ENCODE measurements around the gene SAMD4A.
"Not testable (repeated sequence)": the region's sequence is repeated elsewhere in the genome, so short reads cannot be mapped to it uniquely, and the experiment has no call there.

The SAMD4A gene

DNA sequence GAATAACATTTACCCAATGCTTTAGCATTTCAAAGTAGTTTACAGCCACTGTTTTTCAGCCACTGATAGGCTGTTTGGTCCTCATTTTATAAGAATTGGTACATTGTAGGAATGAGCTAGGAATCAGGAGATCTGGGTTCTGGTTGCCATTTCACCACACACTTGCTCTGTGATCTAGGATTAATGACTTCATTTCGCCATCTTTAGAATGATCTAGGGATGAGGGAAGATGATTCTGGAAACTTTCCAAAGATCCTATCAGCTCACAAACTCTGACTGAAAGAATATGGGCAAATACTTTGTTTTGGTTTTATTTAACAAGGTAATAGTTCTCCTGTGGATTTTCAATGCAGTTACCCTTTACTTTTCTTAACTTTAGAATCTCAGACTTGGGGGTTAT lies 180.7 kb downstream of the SAMD4A start:
- no peak for TF ChIP-seq CTCF (conservative IDR thresholded peaks at IDR 0.05; ENCODE audit: control insufficient read depth, insufficient read depth, low read depth, low read length)
- no peak overlapping the region for H3K4me3 ChIP-seq (ENCODE audit: control insufficient read depth, low read depth, low read length)
- DNase-seq (ENCODE audit: low read depth): no peak

DNA sequence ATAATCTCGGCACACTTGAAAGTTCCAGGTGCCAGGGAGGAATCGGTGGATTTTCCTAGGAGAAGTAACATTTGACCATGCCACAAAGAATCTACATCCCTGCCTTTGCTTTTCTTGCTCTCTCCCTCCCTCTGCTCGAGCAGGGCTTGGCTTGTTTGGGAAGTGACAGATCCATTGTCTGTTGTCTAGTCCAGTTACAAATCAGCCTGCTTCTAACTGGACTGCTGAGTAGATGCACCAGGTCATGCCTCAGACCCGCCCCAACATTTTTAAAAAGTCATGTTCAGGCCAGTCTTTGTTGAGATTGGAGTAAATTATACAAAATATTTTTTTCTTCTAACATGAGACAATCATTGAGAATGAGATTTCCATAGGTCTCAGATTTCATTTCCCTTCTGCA lies 182.3 kb downstream of the SAMD4A start:
- no peak for TF ChIP-seq CTCF (conservative IDR thresholded peaks at IDR 0.05; ENCODE audit: control insufficient read depth, insufficient read depth, low read depth, low read length)
- no peak overlapping the region for H3K4me3 ChIP-seq (ENCODE audit: control insufficient read depth, low read depth, low read length)
- DNase-seq (ENCODE audit: low read depth): no peak

- H3K4me3 ChIP-seq (ENCODE audit: control insufficient read depth, low read depth, low read length): no peak overlapping the region
- no peak for TF ChIP-seq CTCF (conservative IDR thresholded peaks at IDR 0.05; ENCODE audit: control insufficient read depth, insufficient read depth, low read depth, low read length)
- DNase-seq (ENCODE audit: low read depth): no peak
Measured at GRCh38 chr14:54749727-54750126, 182.8 kb downstream of the SAMD4A start.

DNA sequence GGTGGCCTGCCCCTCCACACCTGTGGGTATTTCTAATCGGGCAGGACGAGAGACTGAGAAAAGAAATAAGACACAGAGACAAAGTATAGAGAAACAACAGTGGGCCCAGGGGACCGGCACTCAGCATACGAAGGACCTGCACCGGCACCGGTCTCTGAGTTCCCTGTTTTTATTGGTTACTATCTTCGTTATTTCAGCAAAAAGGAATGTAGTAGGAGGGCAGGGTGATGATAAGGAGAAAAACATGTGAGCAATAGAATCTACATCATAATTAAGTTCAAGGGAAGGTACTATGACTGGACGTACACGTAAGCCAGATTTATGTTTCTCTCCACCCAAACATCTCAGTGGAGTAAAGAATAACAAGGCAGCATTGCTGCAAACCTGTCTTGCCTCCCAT lies 185.7 kb downstream of the SAMD4A start:
- not testable (repeated sequence) for DNase-seq (ENCODE audit: low read depth); H3K4me3 ChIP-seq (ENCODE audit: control insufficient read depth, low read depth, low read length)

DNA sequence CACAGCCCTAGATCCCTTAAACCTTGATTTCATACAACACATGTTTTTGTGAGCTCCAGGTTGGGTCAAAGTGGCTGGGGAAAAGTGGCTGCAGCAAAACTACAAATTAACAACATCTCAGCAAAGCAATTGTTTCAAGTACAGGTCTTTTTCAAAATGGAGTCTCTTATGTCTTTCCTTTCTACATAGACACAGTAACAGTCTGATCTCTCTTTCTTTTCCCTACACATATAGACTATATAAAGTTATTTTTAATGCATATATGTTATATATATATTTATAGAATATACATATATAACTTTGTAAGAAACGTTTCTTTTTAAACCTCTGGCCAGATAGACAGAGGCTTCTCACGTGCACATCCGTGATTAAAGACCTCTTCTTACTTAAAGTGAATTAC lies 186.5 kb downstream of the SAMD4A start:
- not testable (repeated sequence) for H3K4me3 ChIP-seq (ENCODE audit: control insufficient read depth, low read depth, low read length); DNase-seq (ENCODE audit: low read depth)

GRCh38 chr14:54754116-54754622 lies 187.2 kb downstream of the SAMD4A start:
- no peak for TF ChIP-seq CTCF (conservative IDR thresholded peaks at IDR 0.05; ENCODE audit: control insufficient read depth, insufficient read depth, low read depth, low read length)
- H3K4me3 ChIP-seq (ENCODE audit: control insufficient read depth, low read depth, low read length): no peak overlapping the region
- no peak for DNase-seq (ENCODE audit: low read depth)

GRCh38 chr14:54754623-54755386 lies 187.9 kb downstream of the SAMD4A start:
- H3K4me3 ChIP-seq (ENCODE audit: control insufficient read depth, low read depth, low read length): no peak overlapping the region
- DNase-seq (ENCODE audit: low read depth): no peak
- no peak for TF ChIP-seq CTCF (conservative IDR thresholded peaks at IDR 0.05; ENCODE audit: control insufficient read depth, insufficient read depth, low read depth, low read length)
